ENCODE results near the gene ANGPTL4.

DNA sequence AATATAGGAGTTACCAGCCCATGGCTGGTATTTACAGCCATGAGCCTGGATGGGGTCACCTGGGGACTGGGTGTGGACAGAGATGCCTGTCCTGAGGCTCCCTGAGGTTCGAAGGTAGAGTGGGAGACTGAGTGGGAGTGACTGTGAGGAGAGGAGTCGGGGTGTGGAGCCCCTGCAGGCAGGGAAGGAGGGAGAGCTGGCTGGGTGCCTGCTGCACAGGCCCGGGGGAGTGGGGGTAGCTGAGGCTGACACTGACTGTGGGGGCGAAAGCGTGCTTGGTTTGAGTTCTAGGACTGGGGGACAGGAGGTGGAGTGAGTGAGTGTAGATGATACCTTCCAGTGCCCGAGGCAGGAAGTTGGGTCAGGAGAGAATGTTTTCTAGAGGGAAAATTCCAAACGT lies 33.3 kb downstream of the ANGPTL4 start:
- TF ChIP-seq, protein P1, sequence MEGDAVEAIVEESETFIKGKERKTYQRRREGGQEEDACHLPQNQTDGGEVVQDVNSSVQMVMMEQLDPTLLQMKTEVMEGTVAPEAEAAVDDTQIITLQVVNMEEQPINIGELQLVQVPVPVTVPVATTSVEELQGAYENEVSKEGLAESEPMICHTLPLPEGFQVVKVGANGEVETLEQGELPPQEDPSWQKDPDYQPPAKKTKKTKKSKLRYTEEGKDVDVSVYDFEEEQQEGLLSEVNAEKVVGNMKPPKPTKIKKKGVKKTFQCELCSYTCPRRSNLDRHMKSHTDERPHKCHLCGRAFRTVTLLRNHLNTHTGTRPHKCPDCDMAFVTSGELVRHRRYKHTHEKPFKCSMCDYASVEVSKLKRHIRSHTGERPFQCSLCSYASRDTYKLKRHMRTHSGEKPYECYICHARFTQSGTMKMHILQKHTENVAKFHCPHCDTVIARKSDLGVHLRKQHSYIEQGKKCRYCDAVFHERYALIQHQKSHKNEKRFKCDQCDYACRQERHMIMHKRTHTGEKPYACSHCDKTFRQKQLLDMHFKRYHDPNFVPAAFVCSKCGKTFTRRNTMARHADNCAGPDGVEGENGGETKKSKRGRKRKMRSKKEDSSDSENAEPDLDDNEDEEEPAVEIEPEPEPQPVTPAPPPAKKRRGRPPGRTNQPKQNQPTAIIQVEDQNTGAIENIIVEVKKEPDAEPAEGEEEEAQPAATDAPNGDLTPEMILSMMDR (conservative IDR thresholded peaks at IDR 0.05; ENCODE audit: low read length): no peak
- TF ChIP-seq EZH2phosphoT487 (IDR thresholded peaks at IDR 0.05; ENCODE audit: borderline replicate concordance): no peak
